SK-N-SH (cell line): Measurements from ENCODE around the gene TEAD2. TPM values are rescaled to one million over a fixed set of nuclear protein-coding genes. Genes with fewer than 3 reads are reported as not detected.

Experiments
- CTCF ChIA-PET: fragments of 300-600, 350-600 bp; formaldehyde crosslinking; extraction: SDS; loops from one replicate; lab custom pipeline; 2021; lab: Yijun Ruan, JAX
- POLR2A ChIA-PET: fragments of 350-600 bp; sonication (Branson Sonifier 250); formaldehyde crosslinking; extraction: SDS; loops from one replicate; lab custom pipeline; 2020; ENCODE audit warnings: antibody characterized with exemption, inconsistent platforms; lab: Yijun Ruan, JAX
- DNase-seq: peaks from one replicate; pipeline ENCODE4 v3.0.0; 2012
- H2AFZ ChIP-seq: fragments of 200-600 bp; sonication (generic); 2 replicates; pipeline ENCODE4 v1.8.1; 2016; ENCODE audit warnings: antibody characterized with exemption, mild to moderate bottlenecking, low read depth
- H3F3A ChIP-seq: fragments of 200-600 bp; sonication (generic); replicated peaks from 2 replicates; pipeline ENCODE3; 2016; ENCODE audit warnings: antibody characterized with exemption, mild to moderate bottlenecking; ENCODE audit not compliant: insufficient read depth
- H3K27ac ChIP-seq, 2 experiments: fragments of 200-500 bp in 1 of 2; fragments of 200-600 bp in 1 of 2; sonication (Bioruptor generic) in 1 of 2; sonication (generic), shearing (Covaris generic) in 1 of 2; 2 replicates each; pipeline versions ENCODE4 v1.5.1 to v1.6.1; 2014 to 2016; ENCODE audit warnings: low read depth in 2 of 2, inconsistent platforms in 1 of 2, low read length in 1 of 2, mild to moderate bottlenecking in 1 of 2, mixed read lengths in 1 of 2
- H3K27me3 ChIP-seq: fragments of 200-600 bp; sonication (generic), shearing (Covaris generic); 2 replicates; pipeline ENCODE4 v1.6.1; 2016; ENCODE audit warnings: mixed run types; ENCODE audit not compliant: insufficient read depth
- H3K36me3 ChIP-seq, 2 experiments: fragments of 200-500 bp in 1 of 2; fragments of 200-600 bp in 1 of 2; sonication (Bioruptor generic) in 1 of 2; sonication (generic) in 1 of 2; replicated peaks in 1 of 2; 2 replicates each; pipeline versions ENCODE3 to v1.5.1; 2014 to 2016; ENCODE audit warnings: low read length in 1 of 2, mild to moderate bottlenecking in 1 of 2; ENCODE audit not compliant: insufficient read depth in 2 of 2, control insufficient read depth in 1 of 2
- H3K4me1 ChIP-seq, 2 experiments: fragments of 200-500 bp in 1 of 2; fragments of 200-600 bp in 1 of 2; sonication (Bioruptor generic) in 1 of 2; sonication (generic), shearing (Covaris generic) in 1 of 2; 2 replicates each; pipeline versions ENCODE4 v1.5.1 to v1.6.1; 2014 to 2016; ENCODE audit warnings: low read depth in 1 of 2, low read length in 1 of 2, mixed run types in 1 of 2; ENCODE audit not compliant: insufficient read depth in 2 of 2, control insufficient read depth in 1 of 2
- H3K4me2 ChIP-seq: fragments of 200-600 bp; sonication (generic), shearing (Covaris generic); 2 replicates; pipeline ENCODE4 v1.6.1; 2017; ENCODE audit warnings: mixed run types
- H3K4me3 ChIP-seq, 2 experiments: fragments of 200-500 bp in 1 of 2; fragments of 200-600 bp in 1 of 2; sonication (Bioruptor generic) in 1 of 2; sonication (generic), shearing (Covaris generic) in 1 of 2; 2 replicates each; pipeline versions ENCODE4 v1.5.1 to v1.8.1; 2014 to 2016; ENCODE audit warnings: low read depth in 2 of 2, inconsistent platforms in 1 of 2, low read length in 1 of 2, mild to moderate bottlenecking in 1 of 2, mixed read lengths in 1 of 2, moderate library complexity in 1 of 2
- H3K79me2 ChIP-seq: fragments of 200-600 bp; sonication (generic); 2 replicates; pipeline ENCODE4 v1.8.1; 2017; ENCODE audit warnings: mild to moderate bottlenecking; ENCODE audit not compliant: insufficient read depth
- H3K9ac ChIP-seq: fragments of 200-600 bp; sonication (generic); 2 replicates; pipeline ENCODE4 v1.6.1; 2017; ENCODE audit warnings: mixed run types
- H3K9me2 ChIP-seq: fragments of 200-600 bp; sonication (generic); 2 replicates; pipeline ENCODE4 v1.6.1; 2017; ENCODE audit warnings: mixed run types
- H3K9me3 ChIP-seq: fragments of 200-600 bp; sonication (generic); 2 replicates; pipeline ENCODE4 v1.6.1; 2017; ENCODE audit warnings: mixed run types, mild to moderate bottlenecking, moderate library complexity
- H4K20me1 ChIP-seq: fragments of 200-600 bp; sonication (generic); 2 replicates; pipeline ENCODE4 v1.6.1; 2017; ENCODE audit warnings: mild to moderate bottlenecking, mixed run types; ENCODE audit not compliant: insufficient read depth
- ELF1 ChIP-seq: IDR thresholded peaks from 2 replicates; pipeline ENCODE4 v1.4.0; 2012
- EZH2phosphoT487 ChIP-seq: fragments of 200-600 bp; sonication (generic); IDR thresholded peaks from 2 replicates; pipeline ENCODE4 v1.6.1; 2017; ENCODE audit warnings: low read depth, mixed run types, mild to moderate bottlenecking, antibody characterized with exemption, moderate library complexity, borderline replicate concordance
- FOSL2 ChIP-seq: IDR thresholded peaks from 2 replicates; pipeline ENCODE4 v1.4.0; 2012; ENCODE audit warnings: low read depth, mild to moderate bottlenecking, moderate library complexity, borderline replicate concordance
- GABPA ChIP-seq: IDR thresholded peaks from 2 replicates; pipeline ENCODE4 v1.4.0; 2012; ENCODE audit warnings: low read depth, mild to moderate bottlenecking
- MEF2A ChIP-seq: IDR thresholded peaks from 2 replicates; pipeline ENCODE4 v1.4.0; 2012; ENCODE audit warnings: low read depth, borderline replicate concordance
- RXRA ChIP-seq: IDR thresholded peaks from 2 replicates; pipeline ENCODE4 v1.4.0; 2012; ENCODE audit warnings: low read depth, mild to moderate bottlenecking, borderline replicate concordance
- SIN3A ChIP-seq: IDR thresholded peaks from 2 replicates; pipeline ENCODE4 v1.6.1; 2012; ENCODE audit warnings: low read depth, mild to moderate bottlenecking, low read length, moderate library complexity, borderline replicate concordance
- ZBTB33 ChIP-seq: IDR thresholded peaks from 2 replicates; pipeline ENCODE4 v1.4.0; 2012; ENCODE audit warnings: low read depth, borderline replicate concordance
- WGBS: methylation state at CpG from one replicate; pipeline ENCODE4 v1.1.6; 2017; ENCODE audit warnings: low lambda C conversion rate; 5-methylcytosine and 5-hydroxymethylcytosine counted together
- polyA plus RNA-seq, 3 experiments: library from polyadenylated mRNA; depleted of rRNA; stranded (reverse); fragments of >200 nt; gene quantifications; 2 replicates each; pipeline ENCODE4 v1.2.3, GENCODE V29; 2012
- TF ChIP-seq, protein P1 (sequence below): fragments of 200-600 bp; sonication (generic); IDR thresholded peaks from 2 replicates; pipeline ENCODE4 v1.6.1; 2017; ENCODE audit warnings: antibody characterized with exemption, mild to moderate bottlenecking, moderate library complexity
- TF ChIP-seq, protein P2 (sequence below): IDR thresholded peaks from 2 replicates; pipeline ENCODE4 v1.4.0; 2012; ENCODE audit warnings: low read depth
- TF ChIP-seq, protein P3 (sequence below): IDR thresholded peaks from 2 replicates; pipeline ENCODE4 v1.4.0; 2012; ENCODE audit warnings: low read depth, borderline replicate concordance

The TEAD2 gene
- polyA plus RNA-seq, 1 of the 3 experiments (the other 2 are of a cell fraction): 27.9 TPM

DNA sequence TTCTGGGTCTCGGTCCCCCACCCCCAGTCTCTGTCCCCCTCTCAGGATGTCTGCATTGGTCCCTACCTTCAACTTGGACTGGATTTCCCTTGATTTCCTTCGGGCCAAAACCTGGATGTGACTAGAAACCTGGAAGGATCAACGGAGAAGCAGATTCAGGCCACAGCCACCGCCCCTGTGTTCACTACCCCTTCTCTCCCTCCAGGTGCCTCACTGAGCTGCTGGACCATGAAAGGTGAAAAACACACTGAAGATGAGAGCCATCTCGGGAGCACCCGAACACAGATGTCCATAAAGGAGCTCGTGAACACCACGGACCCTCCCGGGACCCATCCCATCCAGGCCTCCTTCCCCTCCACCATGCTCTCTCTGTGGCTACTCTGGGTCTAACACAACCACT lies 5.0 kb downstream of the TEAD2 start:
- ChIA-PET POLR2A (no interaction called here), CTCF (no interaction called here)
- H3K4me2 ChIP-seq: no peak overlapping the region
- no peak for DNase-seq
- no peak overlapping the region for H3K4me3 ChIP-seq
- 91% methylated on average over 9 of the region's 9 CpGs for WGBS
- no peaks in the 10 kb centered on the region for H4K20me1 ChIP-seq
- no peak overlapping the region for H3K9ac ChIP-seq
- no peaks in the 10 kb centered on the region for H3K27me3 ChIP-seq
- no peaks in the 10 kb centered on the region for H3F3A ChIP-seq
- H3K27ac ChIP-seq: no peak overlapping the region
- no peaks in the 10 kb centered on the region for H3K9me3 ChIP-seq
- H3K4me1 ChIP-seq: no peaks in the 10 kb centered on the region; a peak in 1 of 4 replicates
- H3K79me2 ChIP-seq: peaks cover 32% of the 10 kb centered on the region
- H2AFZ ChIP-seq: no peak overlapping the region
- TF ChIP-seq ELF1 (no peak), RXRA (no peak), GABPA (no peak), MEF2A (no peak), EZH2phosphoT487 (no peak), FOSL2 (no peak)
- TF ChIP-seq, protein P1, sequence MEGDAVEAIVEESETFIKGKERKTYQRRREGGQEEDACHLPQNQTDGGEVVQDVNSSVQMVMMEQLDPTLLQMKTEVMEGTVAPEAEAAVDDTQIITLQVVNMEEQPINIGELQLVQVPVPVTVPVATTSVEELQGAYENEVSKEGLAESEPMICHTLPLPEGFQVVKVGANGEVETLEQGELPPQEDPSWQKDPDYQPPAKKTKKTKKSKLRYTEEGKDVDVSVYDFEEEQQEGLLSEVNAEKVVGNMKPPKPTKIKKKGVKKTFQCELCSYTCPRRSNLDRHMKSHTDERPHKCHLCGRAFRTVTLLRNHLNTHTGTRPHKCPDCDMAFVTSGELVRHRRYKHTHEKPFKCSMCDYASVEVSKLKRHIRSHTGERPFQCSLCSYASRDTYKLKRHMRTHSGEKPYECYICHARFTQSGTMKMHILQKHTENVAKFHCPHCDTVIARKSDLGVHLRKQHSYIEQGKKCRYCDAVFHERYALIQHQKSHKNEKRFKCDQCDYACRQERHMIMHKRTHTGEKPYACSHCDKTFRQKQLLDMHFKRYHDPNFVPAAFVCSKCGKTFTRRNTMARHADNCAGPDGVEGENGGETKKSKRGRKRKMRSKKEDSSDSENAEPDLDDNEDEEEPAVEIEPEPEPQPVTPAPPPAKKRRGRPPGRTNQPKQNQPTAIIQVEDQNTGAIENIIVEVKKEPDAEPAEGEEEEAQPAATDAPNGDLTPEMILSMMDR: no peak
- TF ChIP-seq, protein P2, sequence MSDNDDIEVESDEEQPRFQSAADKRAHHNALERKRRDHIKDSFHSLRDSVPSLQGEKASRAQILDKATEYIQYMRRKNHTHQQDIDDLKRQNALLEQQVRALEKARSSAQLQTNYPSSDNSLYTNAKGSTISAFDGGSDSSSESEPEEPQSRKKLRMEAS: no peak
- TF ChIP-seq, protein P3, sequence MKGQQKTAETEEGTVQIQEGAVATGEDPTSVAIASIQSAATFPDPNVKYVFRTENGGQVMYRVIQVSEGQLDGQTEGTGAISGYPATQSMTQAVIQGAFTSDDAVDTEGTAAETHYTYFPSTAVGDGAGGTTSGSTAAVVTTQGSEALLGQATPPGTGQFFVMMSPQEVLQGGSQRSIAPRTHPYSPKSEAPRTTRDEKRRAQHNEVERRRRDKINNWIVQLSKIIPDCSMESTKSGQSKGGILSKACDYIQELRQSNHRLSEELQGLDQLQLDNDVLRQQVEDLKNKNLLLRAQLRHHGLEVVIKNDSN: no peak
- H3K9me2 ChIP-seq: no peaks in the 10 kb centered on the region
- peaks cover 4 to 52% of the 10 kb centered on the region in 2 experiments for H3K36me3 ChIP-seq

DNA sequence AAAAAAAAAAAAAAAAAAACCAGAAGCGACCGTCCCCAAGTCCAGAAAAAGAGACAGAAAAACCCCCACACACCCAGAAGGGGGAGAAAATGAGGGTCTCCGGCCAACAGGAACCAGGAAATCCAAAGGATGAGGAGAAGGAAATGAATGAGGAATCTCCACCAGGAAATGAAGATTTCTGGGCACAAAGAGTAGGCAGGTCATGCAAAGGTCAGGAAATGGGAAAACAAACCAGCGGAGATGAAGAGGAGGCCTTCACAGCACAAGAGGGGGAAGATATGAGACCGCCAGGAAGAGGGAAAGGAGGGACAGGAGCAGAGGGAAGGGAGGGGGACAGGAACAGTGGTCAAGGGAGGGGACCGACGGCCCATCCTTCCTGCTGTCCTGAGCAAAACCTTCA lies 5.8 kb downstream of the TEAD2 start:
- Histone ChIP-seq H4K20me1 (no peaks in the 10 kb centered on the region), H3K4me3 (no peak overlapping the region), H2AFZ (no peak overlapping the region), H3K9me3 (no peaks in the 10 kb centered on the region), H3K36me3 (peaks cover 4 to 55% of the 10 kb centered on the region in 2 experiments), H3K4me2 (no peak overlapping the region), H3K9me2 (no peaks in the 10 kb centered on the region), H3K9ac (no peak overlapping the region), H3K27me3 (no peaks in the 10 kb centered on the region), H3K4me1 (no peaks in the 10 kb centered on the region; a peak in 1 of 4 replicates), H3K27ac (no peak overlapping the region), H3K79me2 (peaks cover 24% of the 10 kb centered on the region; the same call in 1 of the 2 replicates), H3F3A (no peaks in the 10 kb centered on the region)
- ChIA-PET POLR2A (no interaction called here), CTCF (no interaction called here)
- TF ChIP-seq SIN3A (no peak), ZBTB33 (no peak)
- no peak for DNase-seq
- WGBS: 95% methylated on average over 7 of the region's 7 CpGs
